AG20443 (cell line): ENCODE measurements around the gene NFKB2.
A peak's percentile ranks its signal among the peaks of the same experiment; 100 is the strongest.

ENCODE experiments used
- DNase-seq: peaks from one replicate; pipeline ENCODE4 v3.0.0; 2012; ENCODE audit warnings: low spot score, mixed read lengths

The NFKB2 gene

GRCh38 chr10:102451105-102451969 is 55.8 kb downstream of the NFKB2 start, which contains the start of gene C10orf95:
C10orf95 (minus strand) TSS chr10:102451543; CDS start chr10:102451093, 450 bp downstream.
- peak; percentile 10 for DNase-seq
